ENCODE measurements around the gene CDHR2.
"Not testable (repeated sequence)": the region's sequence is repeated elsewhere in the genome, so short reads cannot be mapped to it uniquely, and the experiment has no call there.

Gene CDHR2

GRCh38 chr5:176573564-176574296 lies 24.6 kb downstream of the CDHR2 start:
- peak; percentile 79 for DNase-seq

- DNase-seq, result no peak
Measured at GRCh38 chr5:176574297-176574591, 25.1 kb downstream of the CDHR2 start.

GRCh38 chr5:176575066-176575465 lies 25.9 kb downstream of the CDHR2 start:
- DNase-seq, result no peak

- no peak for DNase-seq
Measured at GRCh38 chr5:176575488-176576422, 26.6 kb downstream of the CDHR2 start.

- no peak for DNase-seq
Measured at GRCh38 chr5:176577312-176578176, 28.4 kb downstream of the CDHR2 start.

- DNase-seq, result peak; percentile 37
Measured at GRCh38 chr5:176578391-176578808, 29.3 kb downstream of the CDHR2 start.

GRCh38 chr5:176579323-176579722 lies 30.2 kb downstream of the CDHR2 start:
- no peak for DNase-seq

GRCh38 chr5:176581361-176581760 lies 32.2 kb downstream of the CDHR2 start:
- no peak for DNase-seq

- no peak for DNase-seq
Measured at GRCh38 chr5:176583076-176583475, 33.9 kb downstream of the CDHR2 start.

GRCh38 chr5:176587398-176587797 lies 38.3 kb downstream of the CDHR2 start:
- no peak for DNase-seq

GRCh38 chr5:176588297-176588696 lies 39.2 kb downstream of the CDHR2 start:
- no peak for DNase-seq

- DNase-seq, result no peak
Measured at GRCh38 chr5:176589039-176589769, 40.1 kb downstream of the CDHR2 start.

GRCh38 chr5:176590035-176590717 lies 41.0 kb downstream of the CDHR2 start:
- DNase-seq, result no peak

- not testable (repeated sequence) for DNase-seq
Measured at GRCh38 chr5:176591667-176592066, 42.5 kb downstream of the CDHR2 start.

GRCh38 chr5:176592573-176592972 lies 43.4 kb downstream of the CDHR2 start:
- no peak for DNase-seq

GRCh38 chr5:176593273-176593869 lies 44.2 kb downstream of the CDHR2 start:
- DNase-seq, result no peak

GRCh38 chr5:176594554-176594953 lies 45.4 kb downstream of the CDHR2 start:
- DNase-seq, result no peak

- DNase-seq, result no peak
Measured at GRCh38 chr5:176595386-176595943, 46.3 kb downstream of the CDHR2 start.

- no peak for DNase-seq
Measured at GRCh38 chr5:176596069-176596644, 47.0 kb downstream of the CDHR2 start.

GRCh38 chr5:176596689-176597416 lies 47.7 kb downstream of the CDHR2 start:
- DNase-seq, result peak; percentile 50
